SU-DHL-6 (cell line): ENCODE measurements around the gene NCKAP5.

Experiments
- CTCF ChIP-seq: fragments of 200-600 bp; sonication (generic); IDR thresholded peaks from one replicate; pipeline ENCODE4 v1.5.1; 2017; ENCODE audit warnings: antibody characterized with exemption, mild to moderate bottlenecking, low read length, moderate library complexity; ENCODE audit not compliant: insufficient read depth, poor library complexity, severe bottlenecking
- EZH2phosphoT487 ChIP-seq: fragments of 200-600 bp; sonication (generic), shearing (Covaris generic); conservative IDR thresholded peaks from 2 replicates; pipeline ENCODE4 v1.6.1; 2018; ENCODE audit warnings: mild to moderate bottlenecking, antibody characterized with exemption, low read length, moderate library complexity, mixed read lengths

DNA sequence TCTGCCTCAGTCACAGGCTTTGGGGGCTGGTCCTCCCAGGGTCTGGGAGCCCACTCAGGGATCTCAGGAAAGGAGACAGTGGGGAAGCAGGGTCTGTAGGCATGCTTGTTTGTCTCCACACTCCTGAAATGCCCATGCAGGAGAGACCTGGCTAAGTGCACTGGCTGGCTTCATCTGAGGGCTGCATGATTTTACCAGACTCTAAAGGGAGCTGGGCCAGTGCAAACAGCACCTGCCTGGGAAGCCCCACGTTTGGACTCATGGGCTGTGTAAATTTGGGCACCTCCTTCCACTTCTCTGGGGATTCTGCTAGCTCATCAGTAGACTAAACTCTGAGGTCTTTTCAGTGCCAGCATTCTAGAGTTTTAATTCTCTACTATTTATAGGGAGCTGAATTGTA lies 931.9 kb downstream of the NCKAP5 start:
- no peak for TF ChIP-seq CTCF
- TF ChIP-seq EZH2phosphoT487: no peak
